Breast epithelium (tissue), 4 donors: Measurements from ENCODE around the gene SLC35F1. TPM values are rescaled to one million over a fixed set of nuclear protein-coding genes. Genes with fewer than 3 reads are reported as not detected.

ENCODE experiments used
- DNase-seq, 2 donors: peaks; one replicate each; pipeline ENCODE4 v3.0.0-alpha.2; 2019; ENCODE audit warnings: low spot score in 2 of 2
- H3K27ac ChIP-seq, 2 donors: fragments of 200-600 bp; sonication (generic) in 1 of 2; one replicate each; pipeline ENCODE4 v1.5.1; 2016 to 2019; ENCODE audit warnings: mild to moderate bottlenecking in 1 of 2
- H3K27me3 ChIP-seq, 2 donors: fragments of 200-600 bp; sonication (generic) in 1 of 2; one replicate each; pipeline versions ENCODE4 v1.5.1 to v1.6.0; 2017 to 2019; ENCODE audit warnings: control low read depth in 1 of 2, mild to moderate bottlenecking in 1 of 2
- H3K36me3 ChIP-seq: fragments of 200-600 bp; one replicate; pipeline ENCODE4 v1.5.1; 2019
- H3K4me1 ChIP-seq, 2 donors: fragments of 200-600 bp; sonication (generic); one replicate each; pipeline ENCODE4 v1.5.1; 2016 to 2019; ENCODE audit warnings: control low read depth in 1 of 2
- H3K4me3 ChIP-seq, 3 donors: fragments of 200-600 bp; sonication (generic); 1 replicate in 2 of 3; 2 replicates in 1 of 3; pipeline ENCODE4 v1.5.1; 2016 to 2019; ENCODE audit warnings: mild to moderate bottlenecking in 3 of 3, moderate library complexity in 2 of 3
- H3K9me3 ChIP-seq, 2 donors: fragments of 200-600 bp; sonication (generic) in 1 of 2; one replicate each; pipeline ENCODE4 v1.5.1; 2016 to 2019; ENCODE audit warnings: control low read depth in 1 of 2
- CTCF ChIP-seq, 3 donors: fragments of 450-650 bp; IDR thresholded peaks; one replicate each; pipeline ENCODE4 v1.5.1; 2016 to 2017; ENCODE audit warnings: antibody characterized with exemption in 3 of 3, mild to moderate bottlenecking in 3 of 3, moderate library complexity in 3 of 3
- POLR2A ChIP-seq: fragments of 450-650 bp; IDR thresholded peaks from one replicate; pipeline ENCODE4 v1.6.1; 2016; ENCODE audit warnings: antibody characterized with exemption, mild to moderate bottlenecking, moderate library complexity
- POLR2AphosphoS5 ChIP-seq, 3 donors: sonication (generic); formaldehyde crosslinking; IDR thresholded peaks; one replicate each; pipeline ENCODE4 v1.6.1; 2017; ENCODE audit warnings: antibody characterized with exemption in 3 of 3
- intact Hi-C: fragments of 100-400 bp; cut with DNase I; formaldehyde crosslinking; loops from one replicate; pipeline ENCODE4 v1.15.1; 2023; ENCODE audit warnings: low total_unique reads
- total RNA-seq, 3 donors: library from RNA; depleted of rRNA; stranded (reverse); fragments of >200 nt; gene quantifications; one replicate each; pipeline ENCODE4 v1.1.0, GENCODE V29; 2016

The SLC35F1 gene
- total RNA-seq, 3 donors from 2014 or later, result 0.66 to 2.5 (median 0.80) TPM

GRCh38 chr6:118044275-118044674, 137.2 kb downstream of the SLC35F1 start:
- intact Hi-C loops, result no loop called here
- H3K27me3 ChIP-seq, result no peaks in the 10 kb centered on the region
- H3K4me3 ChIP-seq, result no peak overlapping the region
- no peaks in the 10 kb centered on the region for H3K9me3 ChIP-seq
- no peak for TF ChIP-seq POLR2A
- TF ChIP-seq CTCF (IDR thresholded peaks at IDR 0.05), result no peak
- no peak for TF ChIP-seq POLR2AphosphoS5 (IDR thresholded peaks at IDR 0.05)
- no peak overlapping the region for H3K27ac ChIP-seq
- no peaks in the 10 kb centered on the region for H3K4me1 ChIP-seq
- H3K36me3 ChIP-seq, result no peaks in the 10 kb centered on the region
- DNase-seq, result no peak

GRCh38 chr6:118054082-118054481, 147.0 kb downstream of the SLC35F1 start:
- no peak overlapping the region for H3K27ac ChIP-seq
- H3K9me3 ChIP-seq, result no peaks in the 10 kb centered on the region
- no peaks in the 10 kb centered on the region for H3K4me1 ChIP-seq
- TF ChIP-seq POLR2A (no peak), POLR2AphosphoS5 (IDR thresholded peaks at IDR 0.05) (no peak), CTCF (IDR thresholded peaks at IDR 0.05) (no peak)
- H3K36me3 ChIP-seq, result no peaks in the 10 kb centered on the region
- no peaks in the 10 kb centered on the region for H3K27me3 ChIP-seq
- intact Hi-C loops, result no loop called here
- H3K4me3 ChIP-seq, result no peak overlapping the region
- DNase-seq, result no peak

GRCh38 chr6:118061666-118062065, 154.6 kb downstream of the SLC35F1 start:
- Histone ChIP-seq H3K4me3 (no peak overlapping the region), H3K9me3 (no peaks in the 10 kb centered on the region), H3K27me3 (no peaks in the 10 kb centered on the region), H3K36me3 (no peaks in the 10 kb centered on the region), H3K27ac (no peak overlapping the region), H3K4me1 (no peaks in the 10 kb centered on the region)
- no peak for TF ChIP-seq POLR2A
- TF ChIP-seq POLR2AphosphoS5 (IDR thresholded peaks at IDR 0.05), result no peak
- TF ChIP-seq CTCF (IDR thresholded peaks at IDR 0.05), result no peak
- DNase-seq, result no peak
- intact Hi-C loops, result no loop called here

- TF ChIP-seq POLR2AphosphoS5 (IDR thresholded peaks at IDR 0.05) (no peak), CTCF (IDR thresholded peaks at IDR 0.05) (no peak), POLR2A (no peak)
- Histone ChIP-seq H3K27me3 (no peaks in the 10 kb centered on the region), H3K4me3 (no peak overlapping the region), H3K4me1 (peaks cover 0 to 5% of the 10 kb centered on the region in 2 donors), H3K9me3 (no peaks in the 10 kb centered on the region), H3K27ac (no peak overlapping the region), H3K36me3 (no peaks in the 10 kb centered on the region)
- no peak for DNase-seq
- intact Hi-C loops, result no loop called here
Measured at GRCh38 chr6:118080547-118080946, 173.5 kb downstream of the SLC35F1 start.

GRCh38 chr6:118083711-118084110, 176.6 kb downstream of the SLC35F1 start:
- DNase-seq, result no peak
- H3K4me3 ChIP-seq, result no peak overlapping the region
- no peaks in the 10 kb centered on the region for H3K36me3 ChIP-seq
- H3K4me1 ChIP-seq, result peaks cover 0 to 5% of the 10 kb centered on the region in 2 donors
- H3K27me3 ChIP-seq, result no peaks in the 10 kb centered on the region
- H3K9me3 ChIP-seq, result no peaks in the 10 kb centered on the region
- intact Hi-C loops, result no loop called here
- no peak for TF ChIP-seq CTCF (IDR thresholded peaks at IDR 0.05)
- no peak for TF ChIP-seq POLR2A
- TF ChIP-seq POLR2AphosphoS5 (IDR thresholded peaks at IDR 0.05), result no peak
- no peak overlapping the region for H3K27ac ChIP-seq
